ENCODE measurements around the gene ABCD3. TPM values are rescaled to one million over a fixed set of nuclear protein-coding genes. Genes with fewer than 3 reads are reported as not detected.

The ABCD3 gene
- total and polyA plus RNA-seq, 9 donors, result 10.7 to 32.1 (median 24.8) TPM

GRCh38 chr1:94504601-94505000 lies 86.4 kb downstream of the ABCD3 start:
- Histone ChIP-seq H3K9me3 (no peaks in the 10 kb centered on the region), H3K4me3 (no peak overlapping the region), H3K27me3 (no peaks in the 10 kb centered on the region), H3K4me1 (ENCODE audit: insufficient read depth) (peaks cover 6% of the 10 kb centered on the region), H3K36me3 (no peaks in the 10 kb centered on the region), H3K27ac (peak overlapping the region in 1 of 2 donors; percentile 31)
- intact Hi-C loops (cut with DNase I), result no loop called here
- no peak for DNase-seq
- TF ChIP-seq EP300 (IDR thresholded peaks at IDR 0.05), result no peak
- TF ChIP-seq CTCF (IDR thresholded peaks at IDR 0.05), result no peak
- TF ChIP-seq POLR2A (IDR thresholded peaks at IDR 0.05), result no peak
- WGBS, 3 donors, result 92 to 98% (median 96%) methylated on average over 1 of the region's 1 CpG

DNA sequence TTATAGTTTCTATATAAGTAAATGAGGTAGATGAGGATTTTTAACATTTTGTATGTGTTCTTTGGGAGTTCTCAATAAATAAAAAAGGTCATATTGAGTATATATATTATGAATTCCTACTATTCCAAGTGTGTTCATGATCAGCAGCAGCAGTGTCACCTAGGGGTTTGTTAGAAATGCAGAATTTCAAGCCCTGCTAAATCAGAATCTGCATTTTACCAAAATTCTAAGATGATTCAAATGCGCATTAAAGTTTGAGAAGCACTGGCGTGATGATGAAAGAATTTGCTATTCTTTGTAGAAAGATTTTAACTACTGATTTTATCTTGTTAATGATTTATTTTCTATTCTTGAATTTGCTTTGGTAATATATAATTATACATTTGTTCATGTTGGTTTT lies 94.6 kb downstream of the ABCD3 start:
- TF ChIP-seq POLR2A (IDR thresholded peaks at IDR 0.05) (no peak), CTCF (IDR thresholded peaks at IDR 0.05) (no peak), EP300 (IDR thresholded peaks at IDR 0.05) (no peak)
- Histone ChIP-seq H3K27ac (no peak overlapping the region), H3K4me3 (no peak overlapping the region), H3K4me1 (ENCODE audit: insufficient read depth) (no peaks in the 10 kb centered on the region), H3K27me3 (peaks cover 3% of the 10 kb centered on the region), H3K36me3 (no peaks in the 10 kb centered on the region), H3K9me3 (no peaks in the 10 kb centered on the region)
- WGBS, 3 donors, result 99% methylated on average over 2 of the region's 2 CpGs
- intact Hi-C loops (cut with DNase I), result no loop called here
- DNase-seq, result no peak

- 68 to 94% (median 72%) methylated on average over 2 of the region's 2 CpGs for WGBS, 3 donors
- no peak for DNase-seq
- no peaks in the 10 kb centered on the region for H3K4me1 ChIP-seq (ENCODE audit: insufficient read depth)
- no peak overlapping the region for H3K27ac ChIP-seq
- no peaks in the 10 kb centered on the region for H3K36me3 ChIP-seq
- no peak overlapping the region for H3K4me3 ChIP-seq
- intact Hi-C loops (cut with DNase I), result no loop called here
- H3K27me3 ChIP-seq, result peaks cover 3% of the 10 kb centered on the region
- TF ChIP-seq POLR2A (IDR thresholded peaks at IDR 0.05) (no peak), EP300 (IDR thresholded peaks at IDR 0.05) (no peak), CTCF (IDR thresholded peaks at IDR 0.05) (peak in 2 of 3 donors; percentile 28 to 32)
- H3K9me3 ChIP-seq, result no peaks in the 10 kb centered on the region
Observed at GRCh38 chr1:94514095-94514727, 96.0 kb downstream of the ABCD3 start.

GRCh38 chr1:94515296-94515947 lies 97.2 kb downstream of the ABCD3 start:
- H3K27me3 ChIP-seq, result peaks cover 3% of the 10 kb centered on the region
- DNase-seq, result no peak
- H3K4me3 ChIP-seq, result no peak overlapping the region
- 90 to 92% (median 90%) methylated on average over 1 of the region's 1 CpG for WGBS, 3 donors
- no peaks in the 10 kb centered on the region for H3K4me1 ChIP-seq (ENCODE audit: insufficient read depth)
- no peak for TF ChIP-seq POLR2A (IDR thresholded peaks at IDR 0.05)
- no peak for TF ChIP-seq EP300 (IDR thresholded peaks at IDR 0.05)
- TF ChIP-seq CTCF (IDR thresholded peaks at IDR 0.05), result no peak
- intact Hi-C loops (cut with DNase I), result no loop called here
- no peaks in the 10 kb centered on the region for H3K9me3 ChIP-seq
- H3K27ac ChIP-seq, result no peak overlapping the region
- no peaks in the 10 kb centered on the region for H3K36me3 ChIP-seq
